ENCODE data around the gene PAK1IP1.
"Not testable (repeated sequence)": the region's sequence is repeated elsewhere in the genome, so short reads cannot be mapped to it uniquely, and the experiment has no call there.

Gene PAK1IP1

DNA sequence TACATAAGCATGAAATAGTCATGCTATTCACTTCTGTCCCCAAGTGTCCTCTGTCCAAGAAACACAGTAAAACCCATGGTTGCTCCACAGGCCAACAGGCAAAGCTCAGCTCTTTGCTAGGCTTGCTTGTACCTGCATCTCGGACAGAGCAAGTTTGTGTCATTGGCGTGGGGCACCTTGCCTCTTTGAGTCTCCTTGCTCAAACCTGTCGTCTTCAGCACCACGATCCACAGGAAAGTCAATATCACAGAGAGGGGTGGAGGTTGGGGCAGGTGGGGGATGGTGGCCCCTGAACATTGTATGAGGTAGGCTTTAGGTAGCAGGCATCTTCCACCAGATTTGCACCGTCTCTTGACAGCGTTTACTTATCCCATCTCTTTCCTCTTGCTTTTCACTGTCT, 48.7 kb downstream of the PAK1IP1 start:
- Mint-ChIP-seq H3K9me3 (no peaks in the 10 kb centered on the region), H3K27ac (no peak overlapping the region), H3K27me3 (no peaks in the 10 kb centered on the region), H3K36me3 (no peaks in the 10 kb centered on the region), H3K4me1 (peaks cover 10% of the 10 kb centered on the region), H3K4me3 (no peak overlapping the region)
- no peak for ATAC-seq (ENCODE audit: low read depth)
- no peak for DNase-seq (ENCODE audit: low spot score in 2 of 2)

DNA sequence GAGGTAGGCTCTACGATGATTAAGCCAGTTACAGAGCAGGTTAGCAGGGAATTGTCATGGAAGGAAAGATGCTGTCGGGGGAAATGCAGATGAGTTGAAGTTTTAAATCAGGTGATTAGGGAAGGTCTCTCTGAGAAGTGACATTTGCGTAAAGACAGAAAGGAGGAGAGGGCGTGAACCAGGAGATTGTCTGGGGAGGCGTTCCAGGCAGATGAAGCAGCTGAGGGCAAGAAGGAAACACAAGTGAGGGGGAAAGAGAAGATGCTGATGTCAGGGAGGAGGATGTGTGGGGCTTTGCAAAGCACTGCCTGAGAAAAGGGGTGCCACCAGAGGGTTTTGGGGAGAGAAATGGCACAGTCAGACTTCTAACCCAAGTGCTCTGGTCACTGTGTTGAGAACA, 50.3 kb downstream of the PAK1IP1 start:
- peak overlapping the region; percentile 2 for H3K4me3 Mint-ChIP-seq
- DNase-seq (ENCODE audit: low spot score in 2 of 2): no peak
- no peaks in the 10 kb centered on the region for H3K9me3 Mint-ChIP-seq
- no peak overlapping the region for H3K27ac Mint-ChIP-seq
- ATAC-seq (ENCODE audit: low read depth): no peak
- H3K4me1 Mint-ChIP-seq: peaks cover 12% of the 10 kb centered on the region
- no peaks in the 10 kb centered on the region for H3K36me3 Mint-ChIP-seq
- no peaks in the 10 kb centered on the region for H3K27me3 Mint-ChIP-seq

DNA sequence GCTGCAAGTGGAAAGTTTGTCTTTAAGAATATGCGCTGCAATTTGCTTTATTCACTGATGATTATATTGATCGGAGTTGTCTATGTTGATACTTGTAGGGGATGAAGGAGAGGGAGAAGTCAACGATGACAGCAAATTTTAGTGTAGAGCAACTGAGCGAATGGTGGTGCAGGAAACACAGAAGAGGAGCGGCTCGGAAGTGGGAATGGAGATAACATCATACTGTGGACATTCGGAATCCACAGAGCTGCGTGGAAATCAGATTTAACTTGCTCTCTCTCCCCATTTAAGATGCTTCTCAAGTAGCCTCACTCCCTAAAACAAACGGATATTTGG, 52.1 kb downstream of the PAK1IP1 start:
- H3K36me3 Mint-ChIP-seq: peaks cover 7% of the 10 kb centered on the region
- H3K4me1 Mint-ChIP-seq: peaks cover 20% of the 10 kb centered on the region
- no peaks in the 10 kb centered on the region for H3K27me3 Mint-ChIP-seq
- no peaks in the 10 kb centered on the region for H3K9me3 Mint-ChIP-seq
- DNase-seq (ENCODE audit: low spot score in 2 of 2) (no peak), ATAC-seq (ENCODE audit: low read depth) (no peak)
- peak overlapping the region; percentile 94 for H3K27ac Mint-ChIP-seq
- H3K4me3 Mint-ChIP-seq: peak overlapping the region; percentile 90

DNA sequence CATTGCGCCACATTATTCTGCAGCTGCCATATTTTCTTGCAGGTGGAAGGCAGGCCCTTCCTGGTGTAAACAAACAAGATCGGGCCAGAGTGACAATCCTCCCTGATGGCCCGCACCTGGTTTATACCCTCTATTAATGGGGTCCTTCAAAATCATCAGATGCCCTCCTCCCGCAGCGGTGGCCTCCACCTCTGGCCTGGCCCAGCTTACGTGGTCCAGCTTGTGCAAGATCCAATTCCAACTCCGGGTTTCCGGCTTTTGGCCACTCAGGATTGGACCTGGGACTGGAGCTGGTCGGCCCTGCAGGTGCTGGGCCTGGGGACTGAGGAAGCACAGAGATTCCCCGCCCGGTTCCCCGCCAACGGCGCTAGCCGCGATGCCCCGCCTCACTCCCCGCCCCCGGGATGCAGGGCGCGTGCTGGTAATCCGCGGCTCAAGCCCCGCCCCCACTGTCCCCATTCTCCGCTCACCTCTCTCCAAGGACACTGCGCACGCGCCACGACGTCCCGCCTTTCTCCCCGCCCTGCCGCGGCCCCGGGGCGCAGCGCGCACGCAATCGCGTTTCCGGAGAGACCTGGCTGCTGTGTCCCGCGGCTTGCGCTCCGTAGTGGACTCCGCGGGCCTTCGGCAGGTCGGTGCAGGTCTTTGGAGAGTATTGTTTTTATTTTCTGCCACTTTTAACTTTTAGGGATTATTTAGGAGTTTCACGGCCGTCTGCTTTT, 52.6 kb downstream of the PAK1IP1 start, which contains the start of gene TMEM14B:
TMEM14B (plus strand) TSS at position 555 of the 722 bp plus-strand sequence. CDS start 1,441 bp downstream, outside the sequence.
- peak; percentile 97 for ATAC-seq (ENCODE audit: low read depth)
- Mint-ChIP-seq H3K9me3 (no peaks in the 10 kb centered on the region), H3K4me1 (peaks cover 20% of the 10 kb centered on the region), H3K27ac (peak within 1 kb of the TSS; percentile 94), H3K36me3 (peaks cover 7% of the 10 kb centered on the region), H3K27me3 (no peaks in the 10 kb centered on the region), H3K4me3 (peak within 1 kb of the TSS; percentile 90)
- peak; percentile 98 to 99 for DNase-seq (ENCODE audit: low spot score in 2 of 2)

- Mint-ChIP-seq H3K36me3 (peaks cover 21% of the 10 kb centered on the region), H3K4me1 (peaks cover 34% of the 10 kb centered on the region), H3K9me3 (no peaks in the 10 kb centered on the region), H3K27ac (no peak overlapping the region), H3K4me3 (no peak overlapping the region), H3K27me3 (no peaks in the 10 kb centered on the region)
- DNase-seq (ENCODE audit: low spot score in 2 of 2) (no peak), ATAC-seq (ENCODE audit: low read depth) (no peak)
These were observed 55.0 kb downstream of the PAK1IP1 start for GRCh38 chr6:10749734-10750133.

GRCh38 chr6:10750568-10750967, 55.8 kb downstream of the PAK1IP1 start:
- Mint-ChIP-seq H3K4me1 (peaks cover 30% of the 10 kb centered on the region), H3K27ac (peak overlapping the region; percentile 41), H3K36me3 (peaks cover 28% of the 10 kb centered on the region)
- H3K9me3 Mint-ChIP-seq; H3K27me3 Mint-ChIP-seq; ATAC-seq (ENCODE audit: low read depth); DNase-seq (ENCODE audit: low spot score in 2 of 2); H3K4me3 Mint-ChIP-seq: not testable (repeated sequence)

- not testable (repeated sequence) for DNase-seq (ENCODE audit: low spot score in 2 of 2); ATAC-seq (ENCODE audit: low read depth); H3K9me3 Mint-ChIP-seq; H3K27ac Mint-ChIP-seq; H3K27me3 Mint-ChIP-seq; H3K4me3 Mint-ChIP-seq
- peaks cover 30% of the 10 kb centered on the region for H3K36me3 Mint-ChIP-seq
- H3K4me1 Mint-ChIP-seq: peaks cover 28% of the 10 kb centered on the region
These were observed 57.0 kb downstream of the PAK1IP1 start for GRCh38 chr6:10751757-10752156.

- H3K4me3 Mint-ChIP-seq: no peak overlapping the region
- no peaks in the 10 kb centered on the region for H3K27me3 Mint-ChIP-seq
- peak overlapping the region; percentile 35 for H3K27ac Mint-ChIP-seq
- DNase-seq (ENCODE audit: low spot score in 2 of 2): no peak
- no peak for ATAC-seq (ENCODE audit: low read depth)
- H3K9me3 Mint-ChIP-seq: no peaks in the 10 kb centered on the region
- peaks cover 36% of the 10 kb centered on the region for H3K36me3 Mint-ChIP-seq
- H3K4me1 Mint-ChIP-seq: peaks cover 20% of the 10 kb centered on the region
These were observed 61.3 kb downstream of the PAK1IP1 start for GRCh38 chr6:10756085-10756484.

All from memory B cell (primary cell).